Activated CD4-positive, alpha-beta memory T cell treated with anti-CD3 and anti-CD28 coated beads, Interleukin-2, amount 10 ng/mL, durations not matched to agents 7 days and 5 days (primary cell): ENCODE results near the gene CCRL2. TPM values are rescaled to one million over a fixed set of nuclear protein-coding genes. Genes with fewer than 3 reads are reported as not detected.

Experiments
- CTCF ChIA-PET: fragments of 350-600 bp; sonication (Branson Sonifier 250); formaldehyde crosslinking; loops from one replicate; lab custom pipeline; 2021; ENCODE audit warnings: antibody characterized with exemption, inconsistent platforms; lab: Charles Lee
- POLR2A ChIA-PET: fragments of 350-600 bp; sonication (Branson Sonifier 250); formaldehyde crosslinking; loops from one replicate; lab custom pipeline; 2021; ENCODE audit warnings: antibody characterized with exemption; lab: Charles Lee
- DNase-seq: peaks from one replicate; pipeline ENCODE4 v3.0.0-alpha.2; 2020
- H3K27ac Mint-ChIP-seq: one replicate; pipeline ENCODE4 v1.8.0; 2021; ENCODE audit warnings: mild to moderate bottlenecking, mixed read lengths
- H3K27me3 Mint-ChIP-seq: one replicate; pipeline ENCODE4 v1.8.0; 2021; ENCODE audit warnings: mixed read lengths
- H3K36me3 Mint-ChIP-seq: one replicate; pipeline ENCODE4 v1.8.0; 2021; ENCODE audit warnings: low read depth, mixed read lengths
- H3K4me1 Mint-ChIP-seq: one replicate; pipeline ENCODE4 v1.8.0; 2021; ENCODE audit warnings: mixed read lengths
- H3K4me3 Mint-ChIP-seq: one replicate; pipeline ENCODE4 v1.8.0; 2021; ENCODE audit warnings: mild to moderate bottlenecking, mixed read lengths
- H3K9me3 Mint-ChIP-seq: one replicate; pipeline ENCODE4 v1.8.0; 2021; ENCODE audit warnings: mixed read lengths
- total RNA-seq, 2 experiments: library from RNA; stranded (reverse); gene quantifications; one replicate each; pipeline ENCODE4 v1.2.3, GENCODE V29; 2021

The CCRL2 gene
- total RNA-seq, 2 experiments from 2014 or later: 5.4 to 6.2 TPM

- no peak overlapping the region for H3K4me3 Mint-ChIP-seq
- ChIA-PET CTCF (no interaction called here), POLR2A (no interaction called here)
- no peak for DNase-seq
- H3K36me3 Mint-ChIP-seq: no peaks in the 10 kb centered on the region
- H3K9me3 Mint-ChIP-seq: no peaks in the 10 kb centered on the region
- H3K27ac Mint-ChIP-seq: no peak overlapping the region
- H3K27me3 Mint-ChIP-seq: peaks cover 21% of the 10 kb centered on the region
- H3K4me1 Mint-ChIP-seq: peaks cover 9% of the 10 kb centered on the region
These were observed 40.3 kb downstream of the CCRL2 start for GRCh38 chr3:46447228-46447985.

GRCh38 chr3:46448721-46449120, 41.7 kb downstream of the CCRL2 start:
- Mint-ChIP-seq H3K27me3 (peaks cover 31% of the 10 kb centered on the region), H3K9me3 (no peaks in the 10 kb centered on the region), H3K27ac (no peak overlapping the region), H3K4me1 (peaks cover 12% of the 10 kb centered on the region), H3K4me3 (no peak overlapping the region), H3K36me3 (no peaks in the 10 kb centered on the region)
- no peak for DNase-seq
- POLR2A ChIA-PET: no interaction called here
- CTCF ChIA-PET: interaction anchor here (1.2 kb wide), 1 partner anchor 21 kb away, joined by 4 read pairs; no protein-coding TSS in a partner anchor

GRCh38 chr3:46449755-46450552, 42.9 kb downstream of the CCRL2 start:
- no peak for DNase-seq
- Mint-ChIP-seq H3K27ac (no peak overlapping the region), H3K4me3 (no peak overlapping the region), H3K27me3 (peaks cover 34% of the 10 kb centered on the region), H3K4me1 (peaks cover 4% of the 10 kb centered on the region), H3K9me3 (no peaks in the 10 kb centered on the region), H3K36me3 (no peaks in the 10 kb centered on the region)
- ChIA-PET POLR2A (no interaction called here), CTCF (interaction anchor here (0.6 to 1.2 kb wide), 4 partner anchors 20 to 351 kb away, joined by 3 to 4 read pairs (median 3); no protein-coding TSS in a partner anchor)

GRCh38 chr3:46453526-46454208, 46.6 kb downstream of the CCRL2 start:
- Mint-ChIP-seq H3K27me3 (peaks cover 32% of the 10 kb centered on the region), H3K4me3 (no peak overlapping the region), H3K9me3 (no peaks in the 10 kb centered on the region), H3K4me1 (peaks cover 4% of the 10 kb centered on the region), H3K27ac (no peak overlapping the region), H3K36me3 (no peaks in the 10 kb centered on the region)
- ChIA-PET CTCF (interaction anchor here (0.9 kb wide), 1 partner anchor 10 kb away, joined by 3 read pairs; no protein-coding TSS in a partner anchor), POLR2A (interaction anchor here (1.7 kb wide), 1 partner anchor 10 kb away, joined by 5 read pairs; no protein-coding TSS in a partner anchor)
- no peak for DNase-seq

GRCh38 chr3:46454209-46454595, 47.1 kb downstream of the CCRL2 start:
- no peak for DNase-seq
- no peak overlapping the region for H3K27ac Mint-ChIP-seq
- H3K9me3 Mint-ChIP-seq: no peaks in the 10 kb centered on the region
- ChIA-PET POLR2A (interaction anchor here (1.7 kb wide), 1 partner anchor 10 kb away, joined by 5 read pairs; no protein-coding TSS in a partner anchor), CTCF (interaction anchor here (0.9 kb wide), 1 partner anchor 11 kb away, joined by 3 read pairs; no protein-coding TSS in a partner anchor)
- H3K27me3 Mint-ChIP-seq: peaks cover 27% of the 10 kb centered on the region
- H3K36me3 Mint-ChIP-seq: no peaks in the 10 kb centered on the region
- no peak overlapping the region for H3K4me3 Mint-ChIP-seq
- peaks cover 4% of the 10 kb centered on the region for H3K4me1 Mint-ChIP-seq

- peak; percentile 12 for DNase-seq
- ChIA-PET CTCF (no interaction called here), POLR2A (interaction anchor here (1.7 kb wide), 1 partner anchor 11 kb away, joined by 5 read pairs; no protein-coding TSS in a partner anchor)
- peaks cover 31% of the 10 kb centered on the region for H3K27me3 Mint-ChIP-seq
- H3K36me3 Mint-ChIP-seq: no peaks in the 10 kb centered on the region
- H3K4me3 Mint-ChIP-seq: no peak overlapping the region
- H3K9me3 Mint-ChIP-seq: no peaks in the 10 kb centered on the region
- H3K27ac Mint-ChIP-seq: no peak overlapping the region
- H3K4me1 Mint-ChIP-seq: peaks cover 4% of the 10 kb centered on the region
These were observed 47.5 kb downstream of the CCRL2 start for GRCh38 chr3:46454606-46455005.

- H3K36me3 Mint-ChIP-seq: no peaks in the 10 kb centered on the region
- H3K4me3 Mint-ChIP-seq: no peak overlapping the region
- H3K9me3 Mint-ChIP-seq: no peaks in the 10 kb centered on the region
- H3K27me3 Mint-ChIP-seq: peaks cover 39% of the 10 kb centered on the region
- H3K4me1 Mint-ChIP-seq: peaks cover 4% of the 10 kb centered on the region
- H3K27ac Mint-ChIP-seq: no peak overlapping the region
- POLR2A ChIA-PET: no interaction called here
- CTCF ChIA-PET: no interaction called here
- DNase-seq: peak; percentile 9
These were observed 48.4 kb downstream of the CCRL2 start for GRCh38 chr3:46455231-46456115.

GRCh38 chr3:46456118-46456517, 49.1 kb downstream of the CCRL2 start:
- H3K36me3 Mint-ChIP-seq: no peaks in the 10 kb centered on the region
- no peaks in the 10 kb centered on the region for H3K9me3 Mint-ChIP-seq
- no peak for DNase-seq
- peaks cover 42% of the 10 kb centered on the region for H3K27me3 Mint-ChIP-seq
- CTCF ChIA-PET: no interaction called here
- H3K4me1 Mint-ChIP-seq: peaks cover 4% of the 10 kb centered on the region
- POLR2A ChIA-PET: no interaction called here
- no peak overlapping the region for H3K27ac Mint-ChIP-seq
- no peak overlapping the region for H3K4me3 Mint-ChIP-seq

Other genes starting within 250 kb of the CCRL2 start
- gene CCR1, start 198.9 kb upstream of the CCRL2 start, total RNA-seq: 10 to 100 TPM; 20.0 to 20.7 TPM
- 1 to 10 TPM; 1.2 to 1.9 TPM for gene CCR3, start 164.8 kb upstream of the CCRL2 start, total RNA-seq
- gene CCR2, start 53.1 kb upstream of the CCRL2 start, total RNA-seq: 100 to 1,000 TPM; 167 to 174 TPM
- gene CCR5, start 36.3 kb upstream of the CCRL2 start, total RNA-seq: 10 to 100 TPM; 80.2 to 85.3 TPM
- gene LTF, start 57.6 kb downstream of the CCRL2 start, total RNA-seq: not detected
- gene RTP3, start 90.7 kb downstream of the CCRL2 start, total RNA-seq: not detected
- gene LRRC2, start 159.0 kb downstream of the CCRL2 start, total RNA-seq: under 1 TPM; 0.35 to 0.43 TPM
- not detected for gene FAM240A, start 205.3 kb downstream of the CCRL2 start, total RNA-seq